PFSK-1 (cell line): ENCODE results near the gene WDR81.

Experiments used
- FOXP2 ChIP-seq: optimal IDR thresholded peaks from 2 replicates; pipeline ENCODE3; 2011; ENCODE audit warnings: borderline replicate concordance, control low read depth, inconsistent platforms; ENCODE audit not compliant: insufficient read depth; ENCODE audit errors: extremely low read length, extremely low read depth
- POLR2AphosphoS5 ChIP-seq: IDR thresholded peaks from 2 replicates; pipeline ENCODE4 v1.6.1; 2012; ENCODE audit warnings: low read depth, mild to moderate bottlenecking, control low read depth, low read length, moderate library complexity
- REST ChIP-seq, 2 experiments: IDR thresholded peaks; 2 replicates each; pipeline versions ENCODE4 v1.6.1 to v1.8.0; 2011 to 2012; ENCODE audit warnings: low read depth in 2 of 2, low read length in 2 of 2, control low read depth in 1 of 2, inconsistent platforms in 1 of 2, mild to moderate bottlenecking in 1 of 2, moderate library complexity in 1 of 2; ENCODE audit not compliant: insufficient read depth in 1 of 2
- SIN3A ChIP-seq: IDR thresholded peaks from 2 replicates; pipeline ENCODE4 v1.6.1; 2012; ENCODE audit warnings: mild to moderate bottlenecking, low read length, moderate library complexity, borderline replicate concordance; ENCODE audit not compliant: insufficient read depth
- TAF1 ChIP-seq: IDR thresholded peaks from 2 replicates; pipeline ENCODE4 v1.6.1; 2012; ENCODE audit warnings: low read length, control low read depth, borderline replicate concordance; ENCODE audit not compliant: insufficient read depth

The WDR81 gene

DNA sequence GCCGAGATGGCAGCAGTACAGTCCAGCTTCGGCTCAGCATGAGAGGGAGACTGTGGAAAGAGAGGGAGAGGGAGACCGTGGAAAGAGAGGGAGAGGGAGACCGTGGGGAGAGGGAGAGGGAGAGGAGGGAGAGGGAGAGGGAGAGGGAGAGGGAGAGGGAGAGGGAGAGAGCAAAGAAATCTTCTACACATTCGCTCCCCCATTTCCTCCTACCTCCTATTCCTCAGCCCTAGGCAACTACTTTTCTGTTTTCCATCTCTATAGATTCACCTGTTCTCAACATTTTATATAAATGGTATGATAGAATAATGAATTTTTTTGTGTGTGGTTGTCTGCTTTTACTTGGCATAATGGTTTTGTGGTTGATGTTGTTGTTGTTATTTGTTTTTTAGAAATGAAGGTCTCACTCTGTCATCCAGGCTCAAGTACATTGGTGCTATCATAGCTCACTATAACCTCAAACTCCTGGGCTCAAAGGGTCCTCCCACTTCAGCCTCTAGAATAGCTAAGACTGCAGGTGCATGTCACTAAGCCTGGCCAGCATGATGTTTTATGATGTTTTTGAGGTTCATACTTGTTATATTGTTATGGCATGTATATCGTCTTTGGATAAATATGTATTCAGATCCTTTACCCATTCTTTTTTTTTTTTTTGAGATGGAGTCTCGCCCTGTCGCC lies 33.8 kb upstream of the WDR81 start:
- TF ChIP-seq TAF1, result no peak
- no peak for TF ChIP-seq FOXP2
- no peak for TF ChIP-seq SIN3A
- TF ChIP-seq POLR2AphosphoS5, result no peak
- no peak for TF ChIP-seq REST (IDR thresholded peaks at IDR 0.05; ENCODE audit: insufficient read depth in 1 of 2, low read depth in 2 of 2, low read length in 2 of 2)

DNA sequence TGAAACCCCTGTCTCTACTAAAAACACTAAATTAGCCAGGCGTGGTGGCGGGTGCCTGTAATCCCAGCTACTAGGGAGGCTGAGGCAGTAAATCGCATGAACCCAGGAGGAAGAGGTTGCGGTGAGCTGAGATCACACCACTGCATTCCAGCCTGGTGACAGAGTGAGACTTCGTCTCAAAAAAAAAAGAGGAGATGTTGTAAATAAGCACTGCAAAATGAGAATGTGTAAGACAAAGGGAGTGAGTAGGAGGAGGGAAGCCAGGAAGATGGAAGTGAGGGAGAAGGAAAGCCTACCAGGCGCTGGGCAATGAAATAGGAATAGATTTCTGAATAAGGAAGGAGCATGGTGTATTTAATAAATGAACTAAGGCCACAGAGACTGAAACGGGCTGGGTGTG lies 31.2 kb upstream of the WDR81 start:
- no peak for TF ChIP-seq TAF1
- no peak for TF ChIP-seq POLR2AphosphoS5
- TF ChIP-seq REST (IDR thresholded peaks at IDR 0.05; ENCODE audit: insufficient read depth in 1 of 2, low read depth in 2 of 2, low read length in 2 of 2), result no peak
- TF ChIP-seq SIN3A, result no peak
- TF ChIP-seq FOXP2, result no peak

GRCh38 chr17:1695365-1695764 lies 29.1 kb upstream of the WDR81 start:
- TF ChIP-seq POLR2AphosphoS5 (no peak), SIN3A (no peak), REST (IDR thresholded peaks at IDR 0.05; ENCODE audit: insufficient read depth in 1 of 2, low read depth in 2 of 2, low read length in 2 of 2) (no peak), TAF1 (no peak), FOXP2 (no peak)

DNA sequence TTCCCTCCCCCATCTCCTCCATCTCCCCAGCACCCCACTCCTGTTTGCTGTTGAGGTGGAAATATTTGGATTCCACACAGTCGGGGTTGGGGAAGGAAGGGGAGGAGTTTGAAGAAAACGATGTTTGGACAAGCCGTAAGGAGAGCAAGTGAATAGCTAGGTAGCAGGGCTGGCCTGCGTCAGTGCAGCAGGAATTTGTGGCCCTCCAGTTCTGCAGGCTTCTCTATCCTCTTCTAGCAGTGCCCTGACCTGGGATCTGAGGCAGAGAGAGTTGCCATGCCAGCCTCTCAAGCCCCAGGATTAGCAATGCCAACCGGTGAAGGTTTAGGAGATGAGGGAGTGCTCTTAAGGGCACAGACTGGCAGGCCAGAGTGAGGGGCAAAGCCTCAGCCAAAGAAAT lies 26.8 kb upstream of the WDR81 start:
- TF ChIP-seq TAF1 (no peak), FOXP2 (no peak), SIN3A (no peak), POLR2AphosphoS5 (no peak), REST (IDR thresholded peaks at IDR 0.05; ENCODE audit: insufficient read depth in 1 of 2, low read depth in 2 of 2, low read length in 2 of 2) (no peak)

GRCh38 chr17:1703063-1703462 lies 21.4 kb upstream of the WDR81 start:
- no peak for TF ChIP-seq FOXP2
- TF ChIP-seq POLR2AphosphoS5, result no peak
- TF ChIP-seq TAF1, result no peak
- TF ChIP-seq SIN3A, result no peak
- TF ChIP-seq REST (IDR thresholded peaks at IDR 0.05; ENCODE audit: insufficient read depth in 1 of 2, low read depth in 2 of 2, low read length in 2 of 2), result no peak
